ENCODE measurements around the gene CD52.

Gene CD52

GRCh38 chr1:26336477-26337205, 18.9 kb downstream of the CD52 start (continued):
- TF ChIP-seq, protein P1, sequence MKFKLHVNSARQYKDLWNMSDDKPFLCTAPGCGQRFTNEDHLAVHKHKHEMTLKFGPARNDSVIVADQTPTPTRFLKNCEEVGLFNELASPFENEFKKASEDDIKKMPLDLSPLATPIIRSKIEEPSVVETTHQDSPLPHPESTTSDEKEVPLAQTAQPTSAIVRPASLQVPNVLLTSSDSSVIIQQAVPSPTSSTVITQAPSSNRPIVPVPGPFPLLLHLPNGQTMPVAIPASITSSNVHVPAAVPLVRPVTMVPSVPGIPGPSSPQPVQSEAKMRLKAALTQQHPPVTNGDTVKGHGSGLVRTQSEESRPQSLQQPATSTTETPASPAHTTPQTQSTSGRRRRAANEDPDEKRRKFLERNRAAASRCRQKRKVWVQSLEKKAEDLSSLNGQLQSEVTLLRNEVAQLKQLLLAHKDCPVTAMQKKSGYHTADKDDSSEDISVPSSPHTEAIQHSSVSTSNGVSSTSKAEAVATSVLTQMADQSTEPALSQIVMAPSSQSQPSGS (tag by site-specific recombination; IDR thresholded peaks at IDR 0.05; ENCODE audit: low read depth): no peak
- TF ChIP-seq ZNF785 (tag by site-specific recombination; IDR thresholded peaks at IDR 0.05): no peak
- TF ChIP-seq ZBTB8A (tag by site-specific recombination; IDR thresholded peaks at IDR 0.05): no peak
- TF ChIP-seq ZNF19 (tag by site-specific recombination; IDR thresholded peaks at IDR 0.05; ENCODE audit: low read depth): no peak
- no peak for TF ChIP-seq ZNF658 (tag by site-specific recombination; IDR thresholded peaks at IDR 0.05)
- TF ChIP-seq ZIC2 (tag by site-specific recombination; IDR thresholded peaks at IDR 0.05): 0 out of 2 replicates have a peak, but pooled peaks have one; percentile 27
- no peak for TF ChIP-seq ZNF830 (tag by site-specific recombination; IDR thresholded peaks at IDR 0.05; ENCODE audit: low read depth)
- TF ChIP-seq REST (tag by site-specific recombination; IDR thresholded peaks at IDR 0.05): no peak
- TF ChIP-seq KLF16 (tag by site-specific recombination; IDR thresholded peaks at IDR 0.05): peak; percentile 73; the same call in 1 of the 2 replicates

DNA sequence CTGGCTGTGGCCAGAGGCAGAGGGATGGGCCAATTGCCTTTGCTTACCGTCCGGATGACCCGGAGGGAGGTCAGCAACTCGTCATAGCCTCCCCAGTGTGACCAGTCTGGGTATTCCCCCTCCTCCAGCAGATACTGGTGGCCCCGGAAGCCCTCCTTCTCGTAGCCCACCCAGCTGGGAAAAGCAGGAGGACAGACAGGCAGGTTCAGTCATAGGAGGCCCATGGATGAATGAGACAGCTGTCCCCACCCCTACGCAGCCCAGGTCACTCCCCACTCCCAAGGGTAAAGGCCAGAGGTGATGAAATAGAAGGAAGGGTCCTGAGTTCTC, 19.4 kb downstream of the CD52 start:
- CTCF ChIA-PET: interaction anchor here (1.0 to 2.6 kb wide), 2 partner anchors 27 to 80 kb away, joined by 3 to 13 read pairs; no protein-coding TSS in a partner anchor
- no peaks in the 10 kb centered on the region for H3K36me3 ChIP-seq (ENCODE audit: control insufficient read depth in 2 of 2, insufficient read depth in 1 of 2, low read length in 2 of 2)
- TF ChIP-seq SCRT1 (tag by site-specific recombination; IDR thresholded peaks at IDR 0.05; ENCODE audit: borderline replicate concordance) (no peak), PRDM10 (tag by site-specific recombination; IDR thresholded peaks at IDR 0.05) (0 out of 2 replicates have a peak, but pooled peaks have one; percentile 10), ZNF280D (tag by site-specific recombination; IDR thresholded peaks at IDR 0.05) (no peak), GLI2 (tag by site-specific recombination; IDR thresholded peaks at IDR 0.05; ENCODE audit: borderline replicate concordance, low read depth) (no peak), SETDB1 (IDR thresholded peaks at IDR 0.05; ENCODE audit: insufficient read length, low read length) (no peak)
- H3K4me3 ChIP-seq (ENCODE audit: low read depth, low read length): no peak overlapping the region
- POLR2A ChIA-PET: interaction anchor here (0.9 kb wide), 1 partner anchor 62 kb away, joined by 3 read pairs; no protein-coding TSS in a partner anchor
- no peaks in the 10 kb centered on the region for H3K9me3 ChIP-seq (ENCODE audit: control insufficient read depth, insufficient read depth, low read depth, low read length)
- no peaks in the 10 kb centered on the region for H3K4me1 ChIP-seq (ENCODE audit: control insufficient read depth, insufficient read depth, low read length)
- no peak overlapping the region for H3K27ac ChIP-seq (ENCODE audit: extremely low read depth, low read depth, low read length)

Data from HEK293 (cell line).